T-helper 2 cell treated with Interferon-gamma antibody and Interleukin-4, amounts not matched to agents 5 μg/mL and 100 μg/mL, for 36 hours (primary cell): ENCODE data around the gene PHACTR1.

Source experiments
- DNase-seq: peaks from one replicate; pipeline ENCODE4 v3.0.0; 2021; ENCODE audit warnings: low spot score
- H3K27ac Mint-ChIP-seq: one replicate; pipeline ENCODE4 v1.8.0; 2021; ENCODE audit warnings: mild to moderate bottlenecking, mixed read lengths
- H3K27me3 Mint-ChIP-seq: one replicate; pipeline ENCODE4 v1.8.0; 2021; ENCODE audit warnings: low read depth, mixed read lengths
- H3K36me3 Mint-ChIP-seq: one replicate; pipeline ENCODE4 v1.8.0; 2021; ENCODE audit warnings: low read depth, mixed read lengths
- H3K4me1 Mint-ChIP-seq: one replicate; pipeline ENCODE4 v1.8.0; 2021; ENCODE audit warnings: low read depth, mixed read lengths
- H3K4me3 Mint-ChIP-seq: one replicate; pipeline ENCODE4 v1.8.0; 2022; ENCODE audit warnings: mild to moderate bottlenecking, moderate library complexity, mixed read lengths
- H3K9me3 Mint-ChIP-seq: one replicate; pipeline ENCODE4 v1.8.0; 2021; ENCODE audit warnings: mixed read lengths

PHACTR1 gene

DNA sequence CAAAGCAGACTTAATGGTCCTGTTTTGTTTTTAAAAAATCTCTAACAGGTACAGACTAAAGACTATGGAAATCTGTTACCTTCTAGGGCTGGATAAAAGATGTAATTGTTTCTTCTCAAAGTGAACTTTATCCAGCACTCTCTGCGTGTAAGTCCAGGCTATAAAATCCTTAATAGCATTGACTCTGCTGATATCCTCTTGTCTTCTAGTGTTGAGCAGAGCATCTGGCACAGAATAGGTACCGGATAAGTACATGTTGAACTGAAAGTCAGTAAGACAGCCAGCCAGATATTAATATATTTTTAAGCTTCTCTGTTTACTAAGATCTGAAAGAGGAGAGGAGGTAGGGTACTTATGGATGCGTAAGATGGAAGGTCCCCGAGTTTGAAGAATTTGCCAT, 349.5 kb downstream of the PHACTR1 start:
- Mint-ChIP-seq H3K9me3 (no peaks in the 10 kb centered on the region), H3K27me3 (peaks cover 2% of the 10 kb centered on the region), H3K27ac (no peak overlapping the region), H3K4me1 (no peaks in the 10 kb centered on the region), H3K4me3 (no peak overlapping the region), H3K36me3 (no peaks in the 10 kb centered on the region)
- DNase-seq: no peak

DNA sequence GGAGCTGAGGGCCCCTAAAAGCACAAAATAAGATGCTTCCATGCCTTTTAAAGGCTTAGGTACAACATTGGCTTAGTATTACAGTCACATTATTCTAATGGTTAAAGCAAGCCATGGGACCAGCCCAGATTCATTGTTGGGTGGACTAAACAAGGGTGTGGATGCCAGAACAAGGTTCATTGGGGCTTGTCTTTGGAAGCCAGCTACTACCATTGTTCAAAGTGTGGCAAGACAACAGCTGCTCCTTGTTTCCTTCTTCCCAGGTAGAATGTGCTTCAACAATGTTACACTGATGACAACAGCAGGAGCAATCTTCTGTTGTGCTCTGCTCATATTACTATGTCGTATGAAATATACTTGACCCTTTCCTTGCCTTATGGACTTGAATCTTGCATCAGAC, 350.3 kb downstream of the PHACTR1 start:
- no peaks in the 10 kb centered on the region for H3K9me3 Mint-ChIP-seq

DNA sequence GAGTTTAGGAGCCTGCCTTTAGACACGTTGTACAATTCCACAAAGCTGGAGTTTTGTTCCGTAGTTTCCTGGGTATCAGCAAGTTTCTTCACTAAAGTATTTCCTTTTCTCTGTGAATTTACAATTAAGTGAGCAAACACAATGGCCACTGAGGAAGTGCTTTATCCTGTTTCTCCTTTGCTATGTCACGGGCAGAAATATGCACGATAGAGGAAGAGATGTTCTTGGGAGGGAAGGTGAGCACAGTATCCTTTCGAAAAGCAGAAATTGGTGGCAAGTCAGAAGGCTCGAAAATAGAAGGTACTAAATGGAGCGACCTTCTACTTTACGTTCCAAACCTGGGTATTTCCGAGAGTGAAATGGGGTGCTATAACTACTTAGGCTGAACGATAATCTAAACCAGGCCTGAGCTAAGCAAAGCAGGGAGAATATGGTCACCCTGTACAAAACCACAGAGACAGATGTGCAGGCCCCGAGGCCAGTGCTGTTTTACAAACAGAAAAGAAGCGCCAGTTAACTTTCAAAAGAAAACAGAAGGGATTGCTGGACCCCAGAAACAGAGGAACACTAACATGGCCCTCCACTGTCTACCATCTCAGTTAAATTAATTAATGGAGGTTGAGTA, 352.1 kb downstream of the PHACTR1 start:
- Mint-ChIP-seq H3K27ac (no peak overlapping the region), H3K9me3 (no peaks in the 10 kb centered on the region), H3K4me3 (no peak overlapping the region), H3K36me3 (no peaks in the 10 kb centered on the region), H3K27me3 (peaks cover 5% of the 10 kb centered on the region), H3K4me1 (no peaks in the 10 kb centered on the region)
- DNase-seq: no peak

More for the DNA sequence above, 350.3 kb downstream of the PHACTR1 start:
- Mint-ChIP-seq H3K4me3 (no peak overlapping the region), H3K36me3 (no peaks in the 10 kb centered on the region), H3K27ac (no peak overlapping the region), H3K27me3 (peaks cover 2% of the 10 kb centered on the region), H3K4me1 (no peaks in the 10 kb centered on the region)
- DNase-seq: no peak

DNA sequence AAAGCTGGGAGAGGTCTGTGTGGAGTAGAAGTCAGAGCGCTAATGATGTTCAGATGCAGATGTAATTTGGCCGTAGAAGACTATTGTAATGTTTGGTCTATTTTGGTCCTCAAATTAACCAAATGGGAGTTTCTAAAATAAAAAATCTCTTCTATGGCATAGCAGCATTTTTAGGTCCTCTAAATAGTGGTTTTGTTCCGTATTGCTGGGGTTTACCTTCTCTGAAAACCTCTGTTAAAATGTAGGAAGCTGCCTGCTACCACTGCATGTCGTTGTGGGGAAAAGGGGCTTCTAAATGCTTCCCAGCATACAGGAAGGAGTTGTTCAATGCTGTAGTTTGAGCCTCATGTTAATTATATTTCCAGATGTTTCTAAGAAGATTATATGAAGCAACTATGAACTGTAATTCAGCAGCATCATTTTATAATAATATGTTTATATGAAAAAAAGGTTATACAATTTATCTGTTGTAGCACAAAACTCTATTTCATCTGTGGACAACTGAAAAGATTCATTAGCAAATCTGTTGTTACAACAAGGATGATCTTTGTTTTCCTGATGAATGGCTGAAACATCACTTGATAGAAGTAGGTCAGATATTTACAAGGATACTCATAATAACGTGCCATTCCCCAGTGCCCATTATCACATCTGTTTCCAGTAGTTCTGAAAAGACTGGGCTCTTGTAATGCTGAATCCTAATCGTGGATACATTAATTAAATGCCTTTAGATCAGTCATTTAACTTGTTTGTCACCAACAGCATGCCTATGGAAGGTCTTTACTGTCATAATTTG, 355.2 kb downstream of the PHACTR1 start:
- no peaks in the 10 kb centered on the region for H3K36me3 Mint-ChIP-seq
- H3K4me1 Mint-ChIP-seq: no peaks in the 10 kb centered on the region
- peaks cover 12% of the 10 kb centered on the region for H3K27me3 Mint-ChIP-seq
- no peak overlapping the region for H3K27ac Mint-ChIP-seq
- DNase-seq: no peak
- no peak overlapping the region for H3K4me3 Mint-ChIP-seq
- H3K9me3 Mint-ChIP-seq: no peaks in the 10 kb centered on the region

DNA sequence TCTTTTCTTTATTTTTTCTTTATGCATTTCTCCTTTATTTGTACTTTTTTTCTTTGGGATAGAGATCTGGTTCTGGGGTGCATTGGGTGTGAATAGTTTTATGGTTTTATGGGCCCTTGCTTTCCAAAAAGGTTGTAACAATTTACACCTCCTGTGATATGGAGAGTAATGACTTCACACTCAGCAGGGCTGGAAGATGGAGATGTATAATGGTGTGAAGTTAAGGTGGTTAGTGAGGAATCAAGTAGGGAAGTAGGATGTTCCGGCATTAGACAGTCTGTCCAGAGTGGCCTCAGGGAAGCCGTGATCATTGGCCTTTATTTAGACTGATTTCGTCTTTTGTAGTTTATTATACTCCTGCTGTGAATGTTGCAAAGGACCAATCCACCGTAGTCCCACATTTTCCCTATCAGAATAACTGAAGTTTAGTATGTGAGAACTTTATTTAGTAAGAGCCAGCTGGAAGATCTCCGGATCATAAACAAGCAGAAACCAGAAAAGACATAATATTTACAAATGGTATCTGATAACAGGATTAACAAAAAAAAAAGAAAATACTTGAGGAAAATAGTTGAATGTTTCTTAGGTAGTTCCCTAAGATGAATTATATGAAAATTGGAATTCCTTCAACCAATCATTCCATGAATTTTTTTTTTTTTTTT, 356.2 kb downstream of the PHACTR1 start:
- no peak for DNase-seq
- peaks cover 14% of the 10 kb centered on the region for H3K27me3 Mint-ChIP-seq

DNA sequence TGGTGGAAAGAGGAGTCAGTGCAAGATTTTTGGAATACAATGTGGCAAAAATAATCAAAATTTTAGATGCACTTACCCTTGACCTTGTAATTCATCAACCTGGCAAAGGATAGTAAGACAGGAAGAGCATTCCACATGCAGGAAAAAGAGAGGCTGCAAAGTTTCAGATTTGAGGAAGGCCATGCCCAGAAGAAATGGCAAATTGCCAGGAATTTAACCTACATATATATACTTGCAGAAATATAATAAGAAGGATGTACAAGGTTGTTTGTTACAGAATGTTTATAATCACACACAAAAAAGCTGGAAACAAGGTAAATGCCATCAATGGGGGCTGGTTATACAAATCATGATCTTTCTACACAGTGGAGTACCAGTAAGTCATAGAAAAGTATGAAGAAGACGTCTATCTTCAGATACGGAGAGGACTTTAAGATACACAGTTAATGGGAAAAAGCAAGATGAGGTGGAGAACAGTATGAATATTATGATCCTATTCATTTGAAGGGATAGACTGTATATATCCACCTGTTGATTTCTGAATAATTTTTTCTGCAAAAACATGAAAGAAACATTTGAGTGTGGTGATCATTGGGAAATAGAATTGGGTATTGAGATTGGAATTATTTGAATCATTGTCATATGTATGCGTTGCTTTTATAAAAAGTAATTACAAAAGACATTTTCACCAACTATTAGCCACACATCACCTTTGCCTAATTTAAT, 358.0 kb downstream of the PHACTR1 start:
- no peaks in the 10 kb centered on the region for H3K36me3 Mint-ChIP-seq
- no peak for DNase-seq
- H3K27ac Mint-ChIP-seq: no peak overlapping the region
- no peaks in the 10 kb centered on the region for H3K4me1 Mint-ChIP-seq
- H3K4me3 Mint-ChIP-seq: no peak overlapping the region
- H3K27me3 Mint-ChIP-seq: peaks cover 11% of the 10 kb centered on the region
- H3K9me3 Mint-ChIP-seq: no peaks in the 10 kb centered on the region

More for the DNA sequence above, 356.2 kb downstream of the PHACTR1 start:
- Mint-ChIP-seq H3K4me3 (no peak overlapping the region), H3K4me1 (no peaks in the 10 kb centered on the region), H3K36me3 (no peaks in the 10 kb centered on the region), H3K9me3 (no peaks in the 10 kb centered on the region), H3K27ac (no peak overlapping the region)

DNA sequence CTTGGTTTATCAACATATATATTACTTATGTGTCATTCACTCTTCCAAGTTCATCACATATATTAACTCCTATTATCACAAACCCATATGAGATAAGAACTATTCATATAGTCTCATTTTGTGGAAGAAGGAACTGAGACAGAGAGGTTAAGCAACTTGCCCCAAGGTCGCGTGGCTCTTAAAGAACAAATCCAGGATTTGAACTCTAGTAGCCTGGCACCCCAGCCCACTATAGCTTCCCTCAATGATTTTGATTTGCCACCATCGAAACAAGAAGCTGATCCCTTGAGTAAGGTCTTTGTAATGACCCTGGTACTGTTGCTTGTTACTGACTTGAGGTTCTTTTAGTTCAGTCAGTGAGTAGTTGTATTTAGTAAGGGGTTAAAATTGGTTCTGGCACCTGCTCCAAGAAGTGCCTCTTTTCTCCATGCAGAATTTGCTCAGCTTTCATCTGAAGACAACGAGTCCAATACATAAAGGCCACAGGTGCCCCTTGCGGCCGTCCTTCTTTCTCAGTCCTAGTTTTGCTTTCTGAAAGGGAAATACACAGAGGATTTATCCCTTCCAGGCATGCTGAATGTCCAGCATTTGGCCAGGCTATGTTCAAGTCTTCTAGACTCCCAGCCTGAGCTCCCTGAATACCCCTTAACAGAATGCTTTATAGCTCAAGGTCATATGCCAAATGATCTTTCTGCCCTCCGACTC, 358.7 kb downstream of the PHACTR1 start:
- H3K36me3 Mint-ChIP-seq: no peaks in the 10 kb centered on the region
- DNase-seq: no peak
- H3K9me3 Mint-ChIP-seq: no peaks in the 10 kb centered on the region

DNA sequence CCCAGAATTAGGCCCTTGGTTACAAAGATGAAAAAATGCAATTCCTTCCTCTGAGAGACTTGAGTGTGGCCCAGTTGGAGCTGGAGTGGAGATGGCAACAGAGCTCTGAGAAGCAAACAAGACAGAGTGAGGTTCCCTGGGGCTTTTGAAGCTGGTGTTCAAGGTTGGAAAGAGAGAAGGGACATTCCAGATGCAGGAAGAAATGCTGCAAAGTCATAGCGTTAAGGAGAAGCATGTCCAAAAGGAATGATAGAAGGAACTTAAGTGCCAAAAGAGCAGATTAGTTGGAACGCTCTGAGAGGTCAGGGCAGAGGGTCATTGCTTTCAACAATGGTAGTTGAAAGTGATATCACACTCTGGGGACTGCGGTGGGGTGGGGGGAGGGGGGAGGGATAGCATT, 360.0 kb downstream of the PHACTR1 start:
- Mint-ChIP-seq H3K4me3 (no peak overlapping the region), H3K27ac (no peak overlapping the region), H3K9me3 (no peaks in the 10 kb centered on the region), H3K27me3 (peaks cover 11% of the 10 kb centered on the region), H3K4me1 (no peaks in the 10 kb centered on the region), H3K36me3 (no peaks in the 10 kb centered on the region)
- DNase-seq: no peak

More for the DNA sequence above, 358.7 kb downstream of the PHACTR1 start:
- H3K4me3 Mint-ChIP-seq: no peak overlapping the region
- no peak overlapping the region for H3K27ac Mint-ChIP-seq
- H3K4me1 Mint-ChIP-seq: no peaks in the 10 kb centered on the region
- H3K27me3 Mint-ChIP-seq: peaks cover 11% of the 10 kb centered on the region

DNA sequence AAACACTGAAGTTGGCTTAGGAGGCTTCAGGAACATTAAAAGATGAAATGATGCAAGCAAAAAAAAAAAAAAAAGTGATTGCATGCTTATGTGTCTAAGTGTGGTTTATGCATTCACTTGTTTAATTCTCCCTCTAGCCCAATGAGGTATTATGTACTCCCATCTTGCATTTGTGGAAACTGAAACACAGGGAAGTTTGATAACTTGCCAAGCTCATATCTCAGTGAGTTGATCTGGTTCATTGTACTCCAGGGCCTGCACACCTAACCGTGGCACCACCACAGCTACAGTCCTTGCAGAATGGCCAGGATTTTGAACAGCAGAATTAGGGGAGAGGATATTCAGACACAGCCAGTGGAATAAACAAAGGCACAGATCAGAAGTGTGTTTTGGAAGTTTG, 360.6 kb downstream of the PHACTR1 start:
- Mint-ChIP-seq H3K27ac (no peak overlapping the region), H3K4me3 (no peak overlapping the region), H3K27me3 (peaks cover 11% of the 10 kb centered on the region), H3K4me1 (no peaks in the 10 kb centered on the region), H3K9me3 (no peaks in the 10 kb centered on the region), H3K36me3 (no peaks in the 10 kb centered on the region)
- DNase-seq: no peak

DNA sequence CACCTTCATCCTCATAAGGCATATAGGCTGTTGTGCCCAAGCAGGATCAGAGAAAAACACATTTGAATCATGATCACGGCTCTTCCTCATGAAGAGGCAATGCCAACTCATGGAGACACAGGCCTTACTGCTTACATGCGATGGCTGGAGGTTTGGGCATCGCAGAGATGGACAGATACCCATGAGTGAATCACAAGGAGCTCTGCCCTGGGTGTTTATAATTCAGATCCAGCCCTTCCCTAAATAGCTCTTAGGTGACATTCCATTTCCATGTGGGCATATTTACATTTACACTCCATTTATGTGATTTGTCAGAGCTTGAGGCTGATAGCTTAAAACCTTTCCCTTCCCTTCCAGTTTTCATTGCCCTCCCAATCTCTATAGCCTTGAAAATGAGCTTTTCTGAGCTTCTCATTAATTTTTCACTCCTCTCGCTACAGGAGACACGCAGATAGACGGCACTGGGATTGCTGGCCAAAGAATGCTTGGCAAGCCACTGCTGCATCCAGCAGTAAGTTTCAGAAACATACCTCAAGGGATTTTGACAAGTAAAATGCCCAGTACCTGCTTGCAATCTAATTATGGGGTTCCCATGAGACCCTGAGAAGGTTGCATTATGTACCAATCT, 362.6 kb downstream of the PHACTR1 start:
- H3K9me3 Mint-ChIP-seq: no peaks in the 10 kb centered on the region
- no peak for DNase-seq
- no peak overlapping the region for H3K4me3 Mint-ChIP-seq

DNA sequence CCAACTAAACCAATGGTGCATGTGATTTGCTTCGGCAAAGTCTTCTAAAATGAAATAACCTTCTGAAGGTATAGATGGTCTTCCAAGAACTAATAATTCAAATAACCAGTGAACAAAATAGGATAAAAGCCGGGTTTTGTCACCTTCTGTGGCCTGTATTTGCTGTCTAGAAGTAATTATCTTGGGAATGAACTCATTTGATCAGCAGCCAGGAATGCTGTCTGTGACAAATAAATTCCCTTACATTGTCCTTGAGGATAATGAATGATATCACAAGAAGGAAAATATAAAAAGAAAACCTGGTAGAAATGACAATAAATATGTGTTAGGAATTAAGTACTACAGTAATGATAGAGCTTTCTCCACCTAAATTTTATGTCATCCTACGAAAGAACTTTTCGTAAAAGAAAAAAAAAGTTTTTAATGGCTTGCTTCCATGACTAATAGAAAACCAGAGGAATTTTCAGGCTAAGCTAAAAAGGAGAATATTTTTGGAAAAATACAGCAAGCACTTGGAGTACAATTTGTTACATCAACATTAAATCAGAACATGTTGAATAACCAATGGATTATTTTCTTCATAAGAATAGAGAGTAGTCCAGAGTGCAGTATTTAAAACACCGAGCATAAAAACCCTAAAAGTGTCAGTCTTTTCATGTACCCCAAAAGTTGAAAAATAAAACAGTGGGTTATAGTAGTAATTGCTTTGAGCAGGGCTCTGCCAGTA, 364.1 kb downstream of the PHACTR1 start:
- DNase-seq: no peak
- Mint-ChIP-seq H3K27me3 (peaks cover 5% of the 10 kb centered on the region), H3K4me1 (no peaks in the 10 kb centered on the region)

More for the DNA sequence above, 362.6 kb downstream of the PHACTR1 start:
- no peak overlapping the region for H3K27ac Mint-ChIP-seq
- H3K4me1 Mint-ChIP-seq: no peaks in the 10 kb centered on the region
- H3K36me3 Mint-ChIP-seq: no peaks in the 10 kb centered on the region
- H3K27me3 Mint-ChIP-seq: peaks cover 6% of the 10 kb centered on the region

DNA sequence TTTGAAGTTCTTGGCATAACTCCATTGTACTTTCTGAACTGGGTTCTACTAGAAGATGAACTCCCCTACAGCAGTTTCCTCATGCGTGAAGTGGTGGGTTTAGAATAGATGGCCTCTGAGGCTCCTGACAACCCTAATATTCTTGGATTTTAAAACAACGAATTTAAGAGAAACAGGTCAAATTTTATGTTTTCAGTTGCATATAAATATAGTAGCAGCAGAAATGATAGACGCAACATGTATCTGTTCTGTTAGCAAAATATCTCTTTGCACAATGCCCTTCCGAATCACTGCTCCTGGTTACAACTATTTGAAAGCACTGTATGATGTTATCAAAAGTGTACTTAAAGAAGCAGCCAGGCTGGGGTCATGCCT, 364.6 kb downstream of the PHACTR1 start:
- H3K27me3 Mint-ChIP-seq: peaks cover 5% of the 10 kb centered on the region
- no peak overlapping the region for H3K4me3 Mint-ChIP-seq
- no peaks in the 10 kb centered on the region for H3K4me1 Mint-ChIP-seq
- no peaks in the 10 kb centered on the region for H3K9me3 Mint-ChIP-seq
- no peaks in the 10 kb centered on the region for H3K36me3 Mint-ChIP-seq
- DNase-seq: no peak
- H3K27ac Mint-ChIP-seq: no peak overlapping the region

More for the DNA sequence above, 364.1 kb downstream of the PHACTR1 start:
- H3K27ac Mint-ChIP-seq: no peak overlapping the region
- no peaks in the 10 kb centered on the region for H3K36me3 Mint-ChIP-seq
- no peaks in the 10 kb centered on the region for H3K9me3 Mint-ChIP-seq
- H3K4me3 Mint-ChIP-seq: no peak overlapping the region
